IMR-90 (cell line): Measurements from ENCODE around the gene CAMSAP3. TPM values are rescaled to one million over a fixed set of nuclear protein-coding genes. Genes with fewer than 3 reads are reported as not detected.

Source experiments
- ATAC-seq: fragments of 200-7000 bp; cut with Tn5 transposase; 2 replicates; pipeline ENCODE4 v1.9.1; 2020; ENCODE audit warnings: low read depth, mild to moderate bottlenecking, moderate library complexity
- BruUV-seq: library from RNA; stranded (reverse); fragments of 400-500 nt; replicated peaks from 2 replicates; lab custom pipeline; 2021; lab: Mats Ljungman, UMichigan
- CTCF ChIA-PET: fragments of 300-600 bp; formaldehyde crosslinking; extraction: SDS; loops from one replicate; lab custom pipeline; 2021; ENCODE audit warnings: antibody characterized with exemption; lab: Yijun Ruan, JAX
- POLR2A ChIA-PET: fragments of 300-600 bp; sonication (Branson Sonifier 250); formaldehyde crosslinking; loops from one replicate; lab custom pipeline; 2022; ENCODE audit warnings: antibody characterized with exemption; ENCODE audit not compliant: unreplicated experiment; lab: Charles Lee
- DNase-seq: peaks from one replicate; pipeline ENCODE4 v3.0.0; 2013
- H2AFZ ChIP-seq: replicated peaks from 2 replicates; pipeline ENCODE3; 2013; ENCODE audit warnings: low read length, mild to moderate bottlenecking; ENCODE audit not compliant: poor library complexity
- H2AK5ac ChIP-seq: 2 replicates; pipeline ENCODE4 v1.6.1; 2013; ENCODE audit warnings: low read depth, low read length, inconsistent platforms
- H2AK9ac ChIP-seq: replicated peaks from 2 replicates; pipeline ENCODE3; 2013; ENCODE audit warnings: mild to moderate bottlenecking, low read depth, low read length, moderate library complexity; ENCODE audit not compliant: poor library complexity
- H2BK120ac ChIP-seq: 2 replicates; pipeline ENCODE4 v1.6.1; 2013; ENCODE audit warnings: low read depth, low read length, inconsistent platforms
- H2BK15ac ChIP-seq: 3 replicates; pipeline ENCODE4 v1.6.1; 2013; ENCODE audit warnings: low read depth, low read length, inconsistent platforms
- H2BK20ac ChIP-seq: 2 replicates; pipeline ENCODE4 v1.6.1; 2013; ENCODE audit warnings: low read depth, mild to moderate bottlenecking, inconsistent platforms, low read length, moderate library complexity
- H2BK5ac ChIP-seq: 2 replicates; pipeline ENCODE4 v1.6.1; 2013; ENCODE audit warnings: mild to moderate bottlenecking, low read depth, low read length, inconsistent platforms; ENCODE audit not compliant: poor library complexity, severe bottlenecking
- H3K14ac ChIP-seq: replicated peaks from 2 replicates; pipeline ENCODE4 v1.6.1; 2013; ENCODE audit warnings: low read depth, low read length, inconsistent platforms
- H3K18ac ChIP-seq: 2 replicates; pipeline ENCODE4 v1.6.1; 2013; ENCODE audit warnings: low read depth, low read length, control low read depth
- H3K23ac ChIP-seq: 2 replicates; pipeline ENCODE4 v1.6.1; 2013; ENCODE audit warnings: low read depth, low read length, inconsistent platforms
- H3K27ac ChIP-seq: 2 replicates; pipeline ENCODE4 v1.5.1; 2013; ENCODE audit warnings: mild to moderate bottlenecking, control low read depth, low read length; ENCODE audit not compliant: insufficient read depth
- H3K27me3 ChIP-seq: 2 replicates; pipeline ENCODE4 v1.6.1; 2013; ENCODE audit warnings: low read length; ENCODE audit not compliant: control insufficient read depth, insufficient read depth
- H3K36me3 ChIP-seq: 2 replicates; pipeline ENCODE4 v1.6.1; 2013; ENCODE audit warnings: low read length, mixed read lengths; ENCODE audit not compliant: control insufficient read depth, insufficient read depth
- H3K4ac ChIP-seq: 2 replicates; pipeline ENCODE4 v1.6.1; 2013; ENCODE audit warnings: low read depth, low read length, inconsistent platforms
- H3K4me1 ChIP-seq: 2 replicates; pipeline ENCODE4 v1.6.1; 2013; ENCODE audit warnings: low read length, mixed read lengths; ENCODE audit not compliant: control insufficient read depth, insufficient read depth
- H3K4me2 ChIP-seq: 2 replicates; pipeline ENCODE4 v1.6.1; 2013; ENCODE audit warnings: low read depth, mild to moderate bottlenecking, control low read depth, low read length, moderate library complexity
- H3K4me3 ChIP-seq: 2 replicates; pipeline ENCODE4 v1.5.1; 2013; ENCODE audit warnings: low read depth, mild to moderate bottlenecking, control low read depth, low read length, moderate library complexity; ENCODE audit not compliant: insufficient read depth
- H3K56ac ChIP-seq: 2 replicates; pipeline ENCODE4 v1.6.1; 2013; ENCODE audit warnings: low read length, inconsistent platforms; ENCODE audit not compliant: insufficient read depth; ENCODE audit errors: extremely low read depth
- H3K79me1 ChIP-seq, 2 experiments: 2 replicates each; pipeline ENCODE4 v1.6.1; 2013; ENCODE audit warnings: low read length in 2 of 2, inconsistent platforms in 1 of 2, low read depth in 1 of 2
- H3K9ac ChIP-seq: 2 replicates; pipeline ENCODE4 v1.6.1; 2013; ENCODE audit warnings: low read depth, low read length, control low read depth
- H3K9me1 ChIP-seq: 2 replicates; pipeline ENCODE4 v1.6.1; 2013; ENCODE audit warnings: low read length, inconsistent platforms; ENCODE audit not compliant: insufficient read depth
- H3K9me3 ChIP-seq: 2 replicates; pipeline ENCODE4 v1.6.1; 2013; ENCODE audit warnings: low read length; ENCODE audit not compliant: control insufficient read depth, insufficient read depth
- H4K20me1 ChIP-seq: 2 replicates; pipeline ENCODE4 v1.6.1; 2013; ENCODE audit warnings: low read length, inconsistent platforms; ENCODE audit not compliant: insufficient read depth
- H4K5ac ChIP-seq: 2 replicates; pipeline ENCODE4 v1.6.1; 2013; ENCODE audit warnings: mild to moderate bottlenecking, low read depth, low read length, control low read depth
- H4K8ac ChIP-seq, 2 experiments: 2 replicates each; pipeline ENCODE4 v1.6.1; 2013; ENCODE audit warnings: low read depth in 2 of 2, low read length in 2 of 2, control low read depth in 1 of 2, inconsistent platforms in 1 of 2
- H4K91ac ChIP-seq: 2 replicates; pipeline ENCODE4 v1.6.1; 2013; ENCODE audit warnings: low read depth, low read length, inconsistent platforms; ENCODE audit not compliant: insufficient read depth
- BHLHE40 ChIP-seq: fragments of 150-350 bp; IDR thresholded peaks from 2 replicates; pipeline ENCODE4 v1.6.1; 2016; ENCODE audit warnings: mild to moderate bottlenecking, low read depth, low read length
- POLR2A ChIP-seq: IDR thresholded peaks from 2 replicates; pipeline ENCODE4 v1.6.1; 2012; ENCODE audit warnings: mild to moderate bottlenecking, low read depth, low read length
- RAD21 ChIP-seq: IDR thresholded peaks from 2 replicates; pipeline ENCODE4 v1.6.1; 2012; ENCODE audit warnings: low read length, improper control_type of control experiment
- RCOR1 ChIP-seq: IDR thresholded peaks from 2 replicates; pipeline ENCODE4 v1.6.1; 2012; ENCODE audit warnings: mild to moderate bottlenecking, low read length, improper control_type of control experiment; ENCODE audit not compliant: insufficient replicate concordance
- RFX5 ChIP-seq: IDR thresholded peaks from 2 replicates; pipeline ENCODE4 v1.8.0; 2012; ENCODE audit warnings: low read depth, mild to moderate bottlenecking, low read length, moderate library complexity
- WGBS, 2 experiments: methylation state at CpG; one replicate each; pipeline versions ENCODE4 v1.1.5 to v1.1.7; 2013; ENCODE audit warnings: missing lambda C conversion rate in 2 of 2; ENCODE audit not compliant: insufficient read length in 1 of 2; ENCODE audit errors: extremely low coverage in 2 of 2; 5-methylcytosine and 5-hydroxymethylcytosine counted together
- dilution Hi-C: fragments of 300-500 bp; cut with HindIII; formaldehyde crosslinking; loops from one replicate; pipeline ENCODE4 v1.14.3; 2018; ENCODE audit warnings: low sequenced_read_pairs; ENCODE audit not compliant: unreplicated experiment
- in situ Hi-C: fragments of 300-500 bp; cut with MboI; formaldehyde crosslinking; loops from 3 replicates; pipeline ENCODE4 v1.14.3; 2019; ENCODE audit warnings: low sequenced_read_pairs, inconsistent platforms, mixed read lengths
- intact Hi-C: fragments of 100-400 bp; cut with micrococcal nuclease; formaldehyde crosslinking; loops from 2 replicates; pipeline ENCODE4 v1.10.0; 2022
- polyA plus RNA-seq, 3 experiments: library from polyadenylated mRNA; depleted of rRNA; stranded (reverse); fragments of >200 nt; gene quantifications; 2 replicates each; pipeline ENCODE4 v1.2.3, GENCODE V29; 2012; ENCODE audit warnings: low replicate concordance in 1 of 3
- total RNA-seq: library from RNA; depleted of rRNA; stranded (reverse); fragments of >200 nt; gene quantifications from 2 replicates; pipeline ENCODE4 v1.2.3, GENCODE V29; 2012

CAMSAP3 gene
- total and polyA plus RNA-seq, 2 of the 4 experiments (the other 2 are of a cell fraction), result not detected

- H4K5ac ChIP-seq, result no peak overlapping the region
- peaks cover 9% of the 10 kb centered on the region for H3K27me3 ChIP-seq
- no peak overlapping the region for H4K8ac ChIP-seq
- H3K4me2 ChIP-seq, result no peak overlapping the region
- intact Hi-C loops (no loop called here), dilution Hi-C loops (no loop called here), in situ Hi-C loops (no loop called here)
- H3K23ac ChIP-seq, result no peak overlapping the region
- DNase-seq (no peak), ATAC-seq (no peak)
- no peak overlapping the region for H3K56ac ChIP-seq
- no TSS peak for BruUV-seq
- H3K4me3 ChIP-seq, result no peak overlapping the region
- no peak overlapping the region for H2BK5ac ChIP-seq
- H2BK20ac ChIP-seq, result no peak overlapping the region
- ChIA-PET POLR2A (no interaction called here), CTCF (no interaction called here)
- no peak overlapping the region for H4K91ac ChIP-seq
- H3K27ac ChIP-seq, result no peak overlapping the region
- H2BK120ac ChIP-seq, result no peak overlapping the region
- H3K4me1 ChIP-seq, result no peaks in the 10 kb centered on the region
- 87% methylated on average over 7 of the region's 14 CpGs; no CpG with 5 or more reads in 1 of the 2 experiments for WGBS, 2 experiments
- H2AFZ ChIP-seq, result no peak overlapping the region
- no peak overlapping the region for H2AK5ac ChIP-seq
- H3K4ac ChIP-seq, result no peak overlapping the region
- H2BK15ac ChIP-seq, result no peak overlapping the region
- H3K9me1 ChIP-seq, result no peaks in the 10 kb centered on the region
- H3K18ac ChIP-seq, result no peak overlapping the region
- no peak overlapping the region for H3K14ac ChIP-seq
- H3K9me3 ChIP-seq, result no peaks in the 10 kb centered on the region
- H3K9ac ChIP-seq, result no peak overlapping the region
- H4K20me1 ChIP-seq, result no peaks in the 10 kb centered on the region
- H2AK9ac ChIP-seq, result no peak overlapping the region
- no peaks in the 10 kb centered on the region for H3K79me1 ChIP-seq
- H3K36me3 ChIP-seq, result no peaks in the 10 kb centered on the region
- TF ChIP-seq RFX5, result no peak
- TF ChIP-seq RAD21, result no peak
- TF ChIP-seq RCOR1, result no peak
- no peak for TF ChIP-seq BHLHE40
- TF ChIP-seq POLR2A, result no peak
Observed at GRCh38 chr19:7662657-7663056, 67.0 kb downstream of the CAMSAP3 start.
